HEK293 (cell line): Measurements from ENCODE around the gene ZNF10.

Experiments
- CTCF ChIA-PET: fragments of 350-600 bp; formaldehyde crosslinking; extraction: SDS; loops from one replicate; lab custom pipeline; 2021; ENCODE audit warnings: antibody characterized with exemption; lab: Yijun Ruan, JAX
- POLR2A ChIA-PET: fragments of 300-600 bp; formaldehyde crosslinking; extraction: SDS; loops from one replicate; lab custom pipeline; 2020; ENCODE audit warnings: antibody characterized with exemption, inconsistent platforms; lab: Yijun Ruan, JAX
- H3K27ac ChIP-seq: fragments of 200-500 bp; sonication (Bioruptor generic); 2 replicates; pipeline ENCODE4 v1.5.1; 2014; ENCODE audit warnings: low read depth, low read length, control low read depth, inconsistent platforms; ENCODE audit errors: extremely low read depth
- H3K36me3 ChIP-seq, 2 experiments: fragments of 200-500 bp in 1 of 2; sonication (Bioruptor generic) in 1 of 2; 1 replicate in 1 of 2; 2 replicates in 1 of 2; pipeline ENCODE4 v1.5.1; 2014 to 2017; ENCODE audit warnings: inconsistent platforms in 2 of 2, low read length in 2 of 2; ENCODE audit not compliant: control insufficient read depth in 2 of 2, insufficient read depth in 1 of 2
- H3K4me1 ChIP-seq: fragments of 200-500 bp; sonication (Bioruptor generic); 2 replicates; pipeline ENCODE4 v1.5.1; 2014; ENCODE audit warnings: mild to moderate bottlenecking, low read length, inconsistent platforms; ENCODE audit not compliant: control insufficient read depth, insufficient read depth
- H3K4me3 ChIP-seq: 2 replicates; pipeline ENCODE4 v1.5.1; 2011; ENCODE audit warnings: low read depth, mild to moderate bottlenecking, control low read depth, low read length, moderate library complexity
- H3K9me3 ChIP-seq: fragments of 200-500 bp; sonication (Bioruptor generic); 2 replicates; pipeline ENCODE4 v1.5.1; 2014; ENCODE audit warnings: low read depth, low read length, inconsistent platforms; ENCODE audit not compliant: control insufficient read depth, insufficient read depth
- GFI1B ChIP-seq: fragments of 450-650 bp; formaldehyde crosslinking; IDR thresholded peaks from 2 replicates; pipeline ENCODE4 v1.5.1; 2016; ENCODE audit warnings: missing biosample characterization, missing genetic modification characterization
- HOXC10 ChIP-seq: sonication (generic); formaldehyde crosslinking; IDR thresholded peaks from 2 replicates; pipeline ENCODE4 v1.8.1; 2023; ENCODE audit warnings: mild to moderate bottlenecking, missing genetic modification reagents
- SALL2 ChIP-seq: fragments of 450-650 bp; formaldehyde crosslinking; IDR thresholded peaks from 2 replicates; pipeline ENCODE4 v1.5.0; 2017; ENCODE audit warnings: missing biosample characterization, mild to moderate bottlenecking, missing genetic modification characterization, borderline replicate concordance
- SCRT1 ChIP-seq: fragments of 450-650 bp; formaldehyde crosslinking; IDR thresholded peaks from 2 replicates; pipeline ENCODE4 v1.5.1; 2016; ENCODE audit warnings: missing biosample characterization, missing genetic modification characterization, borderline replicate concordance
- SP2 ChIP-seq: fragments of 450-650 bp; formaldehyde crosslinking; IDR thresholded peaks from 2 replicates; pipeline ENCODE4 v1.5.1; 2016; ENCODE audit warnings: missing biosample characterization, missing genetic modification characterization
- SP7 ChIP-seq: fragments of 450-650 bp; formaldehyde crosslinking; IDR thresholded peaks from 2 replicates; pipeline ENCODE4 v1.5.1; 2016; ENCODE audit warnings: missing biosample characterization, missing genetic modification characterization
- YY1 ChIP-seq: fragments of 450-650 bp; formaldehyde crosslinking; IDR thresholded peaks from 2 replicates; pipeline ENCODE4 v1.5.1; 2018; ENCODE audit warnings: missing biosample characterization, missing genetic modification characterization
- ZBTB7A ChIP-seq: fragments of 450-650 bp; formaldehyde crosslinking; IDR thresholded peaks from 2 replicates; pipeline ENCODE4 v1.5.1; 2016; ENCODE audit warnings: low read depth, missing biosample characterization, missing genetic modification characterization
- ZEB2 ChIP-seq: fragments of 450-650 bp; formaldehyde crosslinking; IDR thresholded peaks from 2 replicates; pipeline ENCODE4 v1.5.1; 2016; ENCODE audit warnings: missing biosample characterization, missing genetic modification characterization
- ZFP3 ChIP-seq: fragments of 450-650 bp; formaldehyde crosslinking; IDR thresholded peaks from 2 replicates; pipeline ENCODE4 v1.5.1; 2016; ENCODE audit warnings: low read depth, missing biosample characterization, missing genetic modification characterization
- ZNF155 ChIP-seq: fragments of 450-650 bp; formaldehyde crosslinking; IDR thresholded peaks from 2 replicates; pipeline ENCODE4 v1.5.1; 2016; ENCODE audit warnings: missing biosample characterization, missing genetic modification characterization
- ZNF19 ChIP-seq: fragments of 450-650 bp; formaldehyde crosslinking; IDR thresholded peaks from 2 replicates; pipeline ENCODE4; 2016; ENCODE audit warnings: missing biosample characterization, missing genetic modification characterization, low read depth
- ZNF202 ChIP-seq: fragments of 450-650 bp; formaldehyde crosslinking; IDR thresholded peaks from 2 replicates; pipeline ENCODE4 v1.5.1; 2016; ENCODE audit warnings: missing biosample characterization, missing genetic modification characterization, borderline replicate concordance
- ZNF239 ChIP-seq: fragments of 450-650 bp; formaldehyde crosslinking; IDR thresholded peaks from 2 replicates; pipeline ENCODE4 v1.5.1; 2016; ENCODE audit warnings: missing biosample characterization, missing genetic modification characterization
- ZNF248 ChIP-seq: fragments of 450-650 bp; formaldehyde crosslinking; IDR thresholded peaks from 2 replicates; pipeline ENCODE4 v1.5.1; 2017; ENCODE audit warnings: missing biosample characterization, missing genetic modification characterization
- ZNF292 ChIP-seq: fragments of 450-650 bp; formaldehyde crosslinking; IDR thresholded peaks from 2 replicates; pipeline ENCODE4 v1.5.1; 2016; ENCODE audit warnings: low read depth, missing biosample characterization, missing genetic modification characterization, borderline replicate concordance
- ZNF341 ChIP-seq: fragments of 450-650 bp; formaldehyde crosslinking; IDR thresholded peaks from 2 replicates; pipeline ENCODE4; 2016; ENCODE audit warnings: low read depth, missing biosample characterization, missing genetic modification characterization
- ZNF433 ChIP-seq: fragments of 450-650 bp; formaldehyde crosslinking; IDR thresholded peaks from 2 replicates; pipeline ENCODE4 v1.5.1; 2016; ENCODE audit warnings: missing biosample characterization, missing genetic modification characterization, low read depth
- ZNF529 ChIP-seq: fragments of 450-650 bp; formaldehyde crosslinking; IDR thresholded peaks from 2 replicates; pipeline ENCODE4 v1.5.1; 2017; ENCODE audit warnings: missing genetic modification characterization, missing biosample characterization; ENCODE audit not compliant: insufficient replicate concordance
- ZNF555 ChIP-seq: fragments of 450-650 bp; formaldehyde crosslinking; conservative IDR thresholded peaks from 2 replicates; pipeline ENCODE4 v1.5.1; 2017; ENCODE audit warnings: missing biosample characterization, mild to moderate bottlenecking, missing genetic modification characterization, inconsistent platforms
- ZNF658 ChIP-seq: fragments of 450-650 bp; formaldehyde crosslinking; IDR thresholded peaks from 2 replicates; pipeline ENCODE4; 2016; ENCODE audit warnings: missing biosample characterization, missing genetic modification characterization
- ZNF776 ChIP-seq: fragments of 450-650 bp; formaldehyde crosslinking; IDR thresholded peaks from 2 replicates; pipeline ENCODE4 v1.5.0; 2017; ENCODE audit warnings: missing biosample characterization, missing genetic modification characterization, borderline replicate concordance
- ZNF777 ChIP-seq: fragments of 450-650 bp; formaldehyde crosslinking; IDR thresholded peaks from 2 replicates; pipeline ENCODE4 v1.5.1; 2017; ENCODE audit warnings: missing biosample characterization, missing genetic modification characterization, borderline replicate concordance
- ZSCAN16 ChIP-seq: fragments of 450-650 bp; formaldehyde crosslinking; IDR thresholded peaks from 2 replicates; pipeline ENCODE4 v1.5.1; 2016; ENCODE audit warnings: missing biosample characterization, missing genetic modification characterization
- ZSCAN23 ChIP-seq: fragments of 450-650 bp; formaldehyde crosslinking; IDR thresholded peaks from 2 replicates; pipeline ENCODE4 v1.5.1; 2016; ENCODE audit warnings: missing biosample characterization, missing genetic modification characterization
- TF ChIP-seq, protein P1 (sequence below): fragments of 450-650 bp; formaldehyde crosslinking; IDR thresholded peaks from 2 replicates; pipeline ENCODE4 v1.5.1; 2016; ENCODE audit warnings: missing biosample characterization, missing genetic modification characterization, low read depth
- TF ChIP-seq, protein P2 (sequence below): fragments of 450-650 bp; formaldehyde crosslinking; IDR thresholded peaks from 2 replicates; pipeline ENCODE4 v1.5.1; 2016; ENCODE audit warnings: missing biosample characterization, missing genetic modification characterization
- TF ChIP-seq, protein P3 (sequence below): fragments of 450-650 bp; formaldehyde crosslinking; IDR thresholded peaks from 2 replicates; pipeline ENCODE4 v1.5.1; 2016; ENCODE audit warnings: missing biosample characterization, missing genetic modification characterization

ZNF10 gene

DNA sequence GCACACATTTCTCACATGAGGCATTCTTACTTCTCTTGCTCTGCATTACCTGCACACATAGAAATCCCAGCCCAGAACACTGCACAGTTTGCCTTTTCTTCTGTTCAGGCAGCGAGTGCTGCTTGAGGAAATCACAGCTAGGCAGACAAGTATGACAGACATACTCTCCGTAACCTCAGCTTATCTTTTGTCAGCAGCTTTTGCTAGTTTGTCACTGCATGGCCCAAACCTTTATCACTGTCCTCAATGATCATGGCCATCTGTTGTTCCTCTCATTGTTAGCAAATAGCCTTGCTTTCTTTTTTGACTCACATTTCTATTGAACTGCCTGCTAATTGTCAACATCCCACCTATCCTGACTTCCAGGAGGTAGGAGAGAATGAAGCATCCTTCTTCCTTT is 5.3 kb downstream of the ZNF10 start:
- peaks cover 4% of the 10 kb centered on the region; the same call in 1 of the 2 replicates for H3K9me3 ChIP-seq
- no peak overlapping the region for H3K27ac ChIP-seq
- H3K4me3 ChIP-seq = no peak overlapping the region
- H3K36me3 ChIP-seq = peaks cover 0 to 65% of the 10 kb centered on the region in 2 experiments
- ChIA-PET POLR2A (no interaction called here), CTCF (no interaction called here)
- TF ChIP-seq, protein P1, sequence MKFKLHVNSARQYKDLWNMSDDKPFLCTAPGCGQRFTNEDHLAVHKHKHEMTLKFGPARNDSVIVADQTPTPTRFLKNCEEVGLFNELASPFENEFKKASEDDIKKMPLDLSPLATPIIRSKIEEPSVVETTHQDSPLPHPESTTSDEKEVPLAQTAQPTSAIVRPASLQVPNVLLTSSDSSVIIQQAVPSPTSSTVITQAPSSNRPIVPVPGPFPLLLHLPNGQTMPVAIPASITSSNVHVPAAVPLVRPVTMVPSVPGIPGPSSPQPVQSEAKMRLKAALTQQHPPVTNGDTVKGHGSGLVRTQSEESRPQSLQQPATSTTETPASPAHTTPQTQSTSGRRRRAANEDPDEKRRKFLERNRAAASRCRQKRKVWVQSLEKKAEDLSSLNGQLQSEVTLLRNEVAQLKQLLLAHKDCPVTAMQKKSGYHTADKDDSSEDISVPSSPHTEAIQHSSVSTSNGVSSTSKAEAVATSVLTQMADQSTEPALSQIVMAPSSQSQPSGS (tag by site-specific recombination) = no peak
- no peak for TF ChIP-seq ZNF658 (tag by site-specific recombination)
- TF ChIP-seq YY1 (tag by site-specific recombination) = no peak
- TF ChIP-seq ZNF202 (tag by site-specific recombination) = no peak
- no peak for TF ChIP-seq SCRT1 (tag by site-specific recombination)
- TF ChIP-seq ZNF529 = no peak
- TF ChIP-seq ZNF155 = no peak
- TF ChIP-seq SALL2 = no peak
- TF ChIP-seq ZNF19 (tag by site-specific recombination) = no peak
- no peak for TF ChIP-seq SP7 (tag by site-specific recombination)
- TF ChIP-seq GFI1B (tag by site-specific recombination) = no peak
- no peak for TF ChIP-seq SP2 (tag by site-specific recombination)
- TF ChIP-seq ZNF239 (tag by site-specific recombination) = no peak
- no peak for TF ChIP-seq ZEB2 (tag by site-specific recombination)
- no peak for TF ChIP-seq ZSCAN16 (tag by site-specific recombination)
- no peak for TF ChIP-seq HOXC10 (CRISPR knock-in tag)
- no peak for TF ChIP-seq ZFP3
- no peak for TF ChIP-seq ZNF555 (tag by site-specific recombination)
- TF ChIP-seq ZNF777 (tag by site-specific recombination) = no peak
- H3K4me1 ChIP-seq = no peaks in the 10 kb centered on the region

DNA sequence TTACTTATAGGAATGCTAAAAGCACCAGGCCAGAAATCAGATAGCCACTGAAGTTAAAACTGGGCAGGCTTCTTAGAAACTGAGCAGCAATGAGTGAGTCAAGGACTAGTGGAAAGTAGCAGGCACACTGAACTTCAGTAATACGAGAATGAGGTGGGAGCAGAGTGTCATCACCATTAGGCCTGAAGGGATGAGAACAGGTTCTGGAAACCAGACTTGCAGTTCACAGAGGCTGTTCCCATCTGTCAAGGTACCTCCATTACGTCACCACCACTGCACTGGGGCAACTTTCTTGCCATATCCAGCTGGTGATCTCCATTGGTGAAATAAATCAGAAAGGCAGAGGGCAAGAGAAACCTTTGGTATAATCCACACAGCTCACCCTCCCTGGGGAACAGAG is 15.6 kb downstream of the ZNF10 start:
- H3K27ac ChIP-seq = no peak overlapping the region
- no peaks in the 10 kb centered on the region for H3K4me1 ChIP-seq
- no peaks in the 10 kb centered on the region for H3K9me3 ChIP-seq
- TF ChIP-seq SP2 (tag by site-specific recombination) (no peak), ZNF292 (tag by site-specific recombination) (no peak), ZSCAN23 (tag by site-specific recombination) (no peak), ZNF776 (tag by site-specific recombination) (no peak), ZNF433 (tag by site-specific recombination) (no peak), ZBTB7A (no peak), ZNF248 (tag by site-specific recombination) (no peak), ZNF341 (tag by site-specific recombination) (no peak)
- TF ChIP-seq, protein P2, sequence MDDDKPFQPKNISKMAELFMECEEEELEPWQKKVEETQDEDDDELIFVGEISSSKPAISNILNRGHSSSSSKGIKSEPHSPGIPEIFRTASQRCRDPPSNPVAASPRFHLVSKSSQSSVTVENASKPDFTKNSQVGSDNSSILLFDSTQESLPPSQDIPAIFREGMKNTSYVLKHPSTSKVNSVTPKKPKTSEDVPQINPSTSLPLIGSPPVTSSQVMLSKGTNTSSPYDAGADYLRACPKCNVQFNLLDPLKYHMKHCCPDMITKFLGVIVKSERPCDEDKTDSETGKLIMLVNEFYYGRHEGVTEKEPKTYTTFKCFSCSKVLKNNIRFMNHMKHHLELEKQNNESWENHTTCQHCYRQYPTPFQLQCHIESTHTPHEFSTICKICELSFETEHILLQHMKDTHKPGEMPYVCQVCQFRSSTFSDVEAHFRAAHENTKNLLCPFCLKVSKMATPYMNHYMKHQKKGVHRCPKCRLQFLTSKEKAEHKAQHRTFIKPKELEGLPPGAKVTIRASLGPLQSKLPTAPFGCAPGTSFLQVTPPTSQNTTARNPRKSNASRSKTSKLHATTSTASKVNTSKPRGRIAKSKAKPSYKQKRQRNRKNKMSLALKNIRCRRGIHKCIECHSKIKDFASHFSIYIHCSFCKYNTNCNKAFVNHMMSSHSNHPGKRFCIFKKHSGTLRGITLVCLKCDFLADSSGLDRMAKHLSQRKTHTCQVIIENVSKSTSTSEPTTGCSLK = no peak
- TF ChIP-seq, protein P3, sequence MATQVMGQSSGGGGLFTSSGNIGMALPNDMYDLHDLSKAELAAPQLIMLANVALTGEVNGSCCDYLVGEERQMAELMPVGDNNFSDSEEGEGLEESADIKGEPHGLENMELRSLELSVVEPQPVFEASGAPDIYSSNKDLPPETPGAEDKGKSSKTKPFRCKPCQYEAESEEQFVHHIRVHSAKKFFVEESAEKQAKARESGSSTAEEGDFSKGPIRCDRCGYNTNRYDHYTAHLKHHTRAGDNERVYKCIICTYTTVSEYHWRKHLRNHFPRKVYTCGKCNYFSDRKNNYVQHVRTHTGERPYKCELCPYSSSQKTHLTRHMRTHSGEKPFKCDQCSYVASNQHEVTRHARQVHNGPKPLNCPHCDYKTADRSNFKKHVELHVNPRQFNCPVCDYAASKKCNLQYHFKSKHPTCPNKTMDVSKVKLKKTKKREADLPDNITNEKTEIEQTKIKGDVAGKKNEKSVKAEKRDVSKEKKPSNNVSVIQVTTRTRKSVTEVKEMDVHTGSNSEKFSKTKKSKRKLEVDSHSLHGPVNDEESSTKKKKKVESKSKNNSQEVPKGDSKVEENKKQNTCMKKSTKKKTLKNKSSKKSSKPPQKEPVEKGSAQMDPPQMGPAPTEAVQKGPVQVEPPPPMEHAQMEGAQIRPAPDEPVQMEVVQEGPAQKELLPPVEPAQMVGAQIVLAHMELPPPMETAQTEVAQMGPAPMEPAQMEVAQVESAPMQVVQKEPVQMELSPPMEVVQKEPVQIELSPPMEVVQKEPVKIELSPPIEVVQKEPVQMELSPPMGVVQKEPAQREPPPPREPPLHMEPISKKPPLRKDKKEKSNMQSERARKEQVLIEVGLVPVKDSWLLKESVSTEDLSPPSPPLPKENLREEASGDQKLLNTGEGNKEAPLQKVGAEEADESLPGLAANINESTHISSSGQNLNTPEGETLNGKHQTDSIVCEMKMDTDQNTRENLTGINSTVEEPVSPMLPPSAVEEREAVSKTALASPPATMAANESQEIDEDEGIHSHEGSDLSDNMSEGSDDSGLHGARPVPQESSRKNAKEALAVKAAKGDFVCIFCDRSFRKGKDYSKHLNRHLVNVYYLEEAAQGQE (tag by site-specific recombination) = no peak
- ChIA-PET POLR2A (no interaction called here), CTCF (no interaction called here)
- H3K36me3 ChIP-seq = peaks cover 18 to 54% of the 10 kb centered on the region in 2 experiments; a peak in 2 of 3 replicates
- no peak overlapping the region for H3K4me3 ChIP-seq
